PFSK-1 (cell line): ENCODE data around the gene EMCN.

Experiments
- FOXP2 ChIP-seq: optimal IDR thresholded peaks from 2 replicates; pipeline ENCODE3; 2011; ENCODE audit warnings: borderline replicate concordance, control low read depth, inconsistent platforms; ENCODE audit not compliant: insufficient read depth; ENCODE audit errors: extremely low read length, extremely low read depth
- POLR2AphosphoS5 ChIP-seq: IDR thresholded peaks from 2 replicates; pipeline ENCODE4 v1.6.1; 2012; ENCODE audit warnings: low read depth, mild to moderate bottlenecking, control low read depth, low read length, moderate library complexity
- SIN3A ChIP-seq: IDR thresholded peaks from 2 replicates; pipeline ENCODE4 v1.6.1; 2012; ENCODE audit warnings: mild to moderate bottlenecking, low read length, moderate library complexity, borderline replicate concordance; ENCODE audit not compliant: insufficient read depth
- TAF1 ChIP-seq: IDR thresholded peaks from 2 replicates; pipeline ENCODE4 v1.6.1; 2012; ENCODE audit warnings: low read length, control low read depth, borderline replicate concordance; ENCODE audit not compliant: insufficient read depth
- TF ChIP-seq, protein P1 (sequence below), 2 experiments: IDR thresholded peaks; 2 replicates each; pipeline versions ENCODE4 v1.6.1 to v1.8.0; 2011 to 2012; ENCODE audit warnings: low read depth in 2 of 2, low read length in 2 of 2, control low read depth in 1 of 2, inconsistent platforms in 1 of 2, mild to moderate bottlenecking in 1 of 2, moderate library complexity in 1 of 2; ENCODE audit not compliant: insufficient read depth in 1 of 2

EMCN gene

DNA sequence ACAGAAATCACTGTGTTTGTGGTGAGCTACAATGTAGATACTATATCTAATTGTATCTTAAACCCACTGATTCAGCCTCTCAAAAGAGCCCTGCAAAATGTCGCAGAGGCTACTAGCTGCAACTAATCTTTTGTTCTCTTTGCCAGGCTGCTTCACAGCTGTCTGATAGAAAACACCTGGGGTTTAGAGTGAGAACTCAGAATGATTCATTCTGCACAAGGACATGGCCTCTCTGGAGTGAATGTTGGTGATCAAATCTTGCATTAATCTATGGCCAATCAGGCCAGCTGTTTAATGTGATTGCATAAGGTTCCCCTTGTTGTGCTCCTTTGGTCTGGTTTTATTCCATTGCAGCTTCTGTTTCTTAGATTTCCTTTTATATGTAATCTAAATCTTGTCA lies 100.3 kb downstream of the EMCN start:
- TF ChIP-seq POLR2AphosphoS5 (no peak), SIN3A (no peak), TAF1 (no peak), FOXP2 (no peak)
- TF ChIP-seq, protein P1, sequence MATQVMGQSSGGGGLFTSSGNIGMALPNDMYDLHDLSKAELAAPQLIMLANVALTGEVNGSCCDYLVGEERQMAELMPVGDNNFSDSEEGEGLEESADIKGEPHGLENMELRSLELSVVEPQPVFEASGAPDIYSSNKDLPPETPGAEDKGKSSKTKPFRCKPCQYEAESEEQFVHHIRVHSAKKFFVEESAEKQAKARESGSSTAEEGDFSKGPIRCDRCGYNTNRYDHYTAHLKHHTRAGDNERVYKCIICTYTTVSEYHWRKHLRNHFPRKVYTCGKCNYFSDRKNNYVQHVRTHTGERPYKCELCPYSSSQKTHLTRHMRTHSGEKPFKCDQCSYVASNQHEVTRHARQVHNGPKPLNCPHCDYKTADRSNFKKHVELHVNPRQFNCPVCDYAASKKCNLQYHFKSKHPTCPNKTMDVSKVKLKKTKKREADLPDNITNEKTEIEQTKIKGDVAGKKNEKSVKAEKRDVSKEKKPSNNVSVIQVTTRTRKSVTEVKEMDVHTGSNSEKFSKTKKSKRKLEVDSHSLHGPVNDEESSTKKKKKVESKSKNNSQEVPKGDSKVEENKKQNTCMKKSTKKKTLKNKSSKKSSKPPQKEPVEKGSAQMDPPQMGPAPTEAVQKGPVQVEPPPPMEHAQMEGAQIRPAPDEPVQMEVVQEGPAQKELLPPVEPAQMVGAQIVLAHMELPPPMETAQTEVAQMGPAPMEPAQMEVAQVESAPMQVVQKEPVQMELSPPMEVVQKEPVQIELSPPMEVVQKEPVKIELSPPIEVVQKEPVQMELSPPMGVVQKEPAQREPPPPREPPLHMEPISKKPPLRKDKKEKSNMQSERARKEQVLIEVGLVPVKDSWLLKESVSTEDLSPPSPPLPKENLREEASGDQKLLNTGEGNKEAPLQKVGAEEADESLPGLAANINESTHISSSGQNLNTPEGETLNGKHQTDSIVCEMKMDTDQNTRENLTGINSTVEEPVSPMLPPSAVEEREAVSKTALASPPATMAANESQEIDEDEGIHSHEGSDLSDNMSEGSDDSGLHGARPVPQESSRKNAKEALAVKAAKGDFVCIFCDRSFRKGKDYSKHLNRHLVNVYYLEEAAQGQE (IDR thresholded peaks at IDR 0.05; ENCODE audit: insufficient read depth in 1 of 2, low read depth in 2 of 2, low read length in 2 of 2): no peak

DNA sequence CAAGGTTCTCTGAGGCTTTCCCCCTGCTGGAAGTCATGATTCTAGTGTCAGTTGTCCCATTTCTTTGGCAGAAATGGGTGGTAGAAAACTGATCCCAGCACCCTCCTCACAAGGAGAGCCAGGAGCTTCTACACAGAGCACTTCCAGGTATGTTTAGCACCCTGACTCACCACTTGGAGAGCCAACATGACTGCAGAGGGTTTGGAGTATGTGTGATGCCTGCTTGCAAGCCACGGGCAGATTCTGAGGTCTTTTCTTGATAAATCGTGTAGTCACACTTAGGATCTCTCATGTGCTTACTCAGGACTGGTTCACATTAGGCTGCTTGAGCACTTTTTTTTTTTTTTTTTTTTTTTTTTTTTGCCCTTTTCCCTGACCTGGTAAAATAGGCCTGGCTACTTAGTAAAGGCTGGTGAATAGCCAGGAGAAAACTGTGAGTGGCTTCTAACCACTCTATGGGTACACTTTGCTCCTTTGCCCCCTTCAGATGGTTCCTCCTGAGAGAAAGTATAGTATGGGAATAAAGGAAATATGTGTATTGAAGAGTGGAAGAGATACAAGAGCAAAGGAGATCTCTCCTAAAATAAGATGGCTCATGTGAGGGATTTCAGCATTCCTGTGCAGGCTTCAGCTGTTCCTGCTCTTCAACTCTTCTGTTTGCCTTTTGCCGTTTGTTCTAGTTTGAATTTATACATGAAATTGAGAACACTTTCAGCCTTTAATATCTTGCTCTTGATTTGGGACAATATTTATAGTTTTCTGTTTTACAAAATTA lies 103.6 kb downstream of the EMCN start:
- TF ChIP-seq SIN3A: no peak
- no peak for TF ChIP-seq FOXP2
- TF ChIP-seq, protein P1 (IDR thresholded peaks at IDR 0.05; ENCODE audit: insufficient read depth in 1 of 2, low read depth in 2 of 2, low read length in 2 of 2): no peak
- TF ChIP-seq POLR2AphosphoS5: no peak
- TF ChIP-seq TAF1: no peak

DNA sequence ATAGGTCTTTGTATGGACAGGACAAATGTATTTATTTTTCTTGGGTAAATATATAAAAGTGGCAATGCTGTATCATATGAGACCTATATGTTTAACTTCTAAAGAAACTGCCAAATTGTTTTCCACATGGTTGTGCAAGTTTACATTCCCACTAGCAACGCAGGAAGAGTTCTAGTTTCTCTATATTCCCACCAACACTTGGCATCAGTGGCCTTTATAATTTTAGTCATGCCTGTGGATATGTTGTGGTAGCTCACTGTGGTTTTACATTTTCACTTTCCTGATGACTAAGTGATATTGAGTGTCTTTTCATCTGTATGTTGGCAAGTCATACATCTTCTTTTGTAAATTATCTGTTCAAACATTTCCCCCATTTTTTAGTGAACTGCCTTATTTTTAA lies 126.0 kb downstream of the EMCN start:
- no peak for TF ChIP-seq FOXP2
- no peak for TF ChIP-seq TAF1
- no peak for TF ChIP-seq SIN3A
- no peak for TF ChIP-seq POLR2AphosphoS5
- TF ChIP-seq, protein P1 (IDR thresholded peaks at IDR 0.05; ENCODE audit: insufficient read depth in 1 of 2, low read depth in 2 of 2, low read length in 2 of 2): no peak

DNA sequence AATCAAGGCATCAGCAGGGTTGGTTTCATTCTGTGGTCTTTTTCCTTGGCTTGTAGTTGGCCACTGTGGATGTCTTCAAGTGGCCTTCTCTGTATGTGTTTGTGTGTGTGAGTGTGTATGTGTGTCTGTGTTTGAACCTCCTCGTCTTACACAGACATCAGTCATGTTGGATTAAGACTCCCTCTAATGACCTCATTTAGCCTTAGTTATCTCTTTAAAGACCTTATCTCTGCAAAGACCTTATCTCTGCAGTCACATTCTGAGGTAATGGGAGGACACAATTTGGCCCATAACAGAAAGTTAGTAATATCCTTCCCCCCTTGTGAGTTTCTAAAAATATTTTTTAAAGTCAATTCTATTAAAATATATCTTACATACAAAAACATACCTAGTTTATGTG lies 126.7 kb downstream of the EMCN start:
- no peak for TF ChIP-seq TAF1
- TF ChIP-seq FOXP2: no peak
- no peak for TF ChIP-seq SIN3A
- no peak for TF ChIP-seq POLR2AphosphoS5
- TF ChIP-seq, protein P1 (IDR thresholded peaks at IDR 0.05; ENCODE audit: insufficient read depth in 1 of 2, low read depth in 2 of 2, low read length in 2 of 2): no peak

DNA sequence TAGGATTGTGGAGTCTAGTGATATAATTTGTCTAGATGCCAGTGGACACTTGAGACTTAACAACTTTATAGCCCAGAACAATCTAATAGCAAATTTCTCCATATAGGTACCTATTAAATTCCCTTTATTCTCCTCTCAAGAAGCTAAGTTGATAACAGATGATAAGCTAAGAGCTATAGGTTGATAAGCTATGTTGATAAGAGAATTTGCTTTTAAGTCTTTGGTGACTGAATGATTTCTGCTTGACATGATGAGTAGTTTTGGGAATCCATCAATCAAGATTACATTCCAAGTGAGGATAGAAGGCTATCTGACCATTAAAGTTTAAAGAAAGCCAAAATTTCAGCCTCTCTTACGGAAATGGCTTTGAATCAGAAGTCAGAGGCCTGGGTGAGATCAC lies 131.6 kb downstream of the EMCN start:
- TF ChIP-seq TAF1 (no peak), POLR2AphosphoS5 (no peak), FOXP2 (no peak), SIN3A (no peak)
- TF ChIP-seq, protein P1 (IDR thresholded peaks at IDR 0.05; ENCODE audit: insufficient read depth in 1 of 2, low read depth in 2 of 2, low read length in 2 of 2): no peak
